Endothelial cell of umbilical vein (primary cell): ENCODE data around the gene P2RX3. TPM values are rescaled to one million over a fixed set of nuclear protein-coding genes. Genes with fewer than 3 reads are reported as not detected.

Experiments used
- BruUV-seq: library from RNA; stranded (reverse); fragments of 400-500 nt; replicated peaks from 2 replicates; lab custom pipeline; 2021; lab: Mats Ljungman, UMichigan
- CTCF ChIA-PET: fragments of 300-600, 350-600 bp; sonication (Branson Sonifier 250); formaldehyde crosslinking; loops from one replicate; lab custom pipeline; 2021; ENCODE audit warnings: antibody characterized with exemption, inconsistent platforms; lab: Charles Lee
- POLR2A ChIA-PET: fragments of 300-600, 350-600 bp; sonication (Branson Sonifier 250); formaldehyde crosslinking; loops from one replicate; lab custom pipeline; 2021; ENCODE audit warnings: antibody characterized with exemption, inconsistent platforms; lab: Charles Lee
- DNase-seq: peaks from one replicate; pipeline ENCODE4 v3.0.0-alpha.2; 2011; ENCODE audit warnings: low read depth, low spot score
- FAIRE-seq: peaks from 2 replicates; lab custom pipeline; 2011; peaks lifted over from hg19 to GRCh38; lab: Jason Lieb, UNC
- H2AFZ ChIP-seq: 2 replicates; pipeline ENCODE4 v1.6.0; 2012; ENCODE audit warnings: low read depth, low read length, control low read depth, inconsistent platforms
- H3K27ac ChIP-seq: 2 replicates; pipeline ENCODE4 v1.5.1; 2011; ENCODE audit warnings: low read depth, mild to moderate bottlenecking, control low read depth, low read length, moderate library complexity; ENCODE audit not compliant: insufficient read depth
- H3K27me3 ChIP-seq, 2 experiments: 2 replicates each; pipeline versions ENCODE4 v1.6.0 to v1.6.1; 2011; ENCODE audit warnings: low read length in 2 of 2, mixed read lengths in 1 of 2; ENCODE audit not compliant: control insufficient read depth in 2 of 2, insufficient read depth in 2 of 2
- H3K36me3 ChIP-seq, 2 experiments: 2 replicates in 1 of 2; 3 replicates in 1 of 2; pipeline ENCODE4 v1.5.1; 2011; ENCODE audit warnings: low read length in 2 of 2, mild to moderate bottlenecking in 1 of 2, moderate library complexity in 1 of 2; ENCODE audit not compliant: control insufficient read depth in 2 of 2, insufficient read depth in 2 of 2; ENCODE audit errors: extremely low read depth in 1 of 2
- H3K4me1 ChIP-seq: 3 replicates; pipeline ENCODE4 v1.5.1; 2011; ENCODE audit warnings: mild to moderate bottlenecking, low read length; ENCODE audit not compliant: control insufficient read depth, insufficient read depth; ENCODE audit errors: extremely low read depth
- H3K4me2 ChIP-seq: 2 replicates; pipeline ENCODE4 v1.6.1; 2011; ENCODE audit warnings: low read length, control low read depth, mixed read lengths; ENCODE audit not compliant: insufficient read depth
- H3K4me3 ChIP-seq, 3 experiments: fragments of 200-600 bp in 1 of 3; sonication (generic), shearing (Covaris generic) in 1 of 3; replicated peaks in 1 of 3; 2 replicates each; pipeline ENCODE4 v1.5.1; 2011 to 2016; ENCODE audit warnings: control low read depth in 3 of 3, low read length in 3 of 3, mild to moderate bottlenecking in 2 of 3, inconsistent platforms in 1 of 3, low read depth in 1 of 3, moderate library complexity in 1 of 3; ENCODE audit not compliant: insufficient read depth in 1 of 3
- H3K79me2 ChIP-seq: 2 replicates; pipeline ENCODE4 v1.6.0; 2012; ENCODE audit warnings: low read length, inconsistent platforms; ENCODE audit not compliant: control insufficient read depth, insufficient read depth
- H3K9ac ChIP-seq: replicated peaks from 2 replicates; pipeline ENCODE3; 2011; ENCODE audit warnings: low read length, control low read depth; ENCODE audit not compliant: insufficient read depth; ENCODE audit errors: extremely low read depth
- H3K9me1 ChIP-seq: replicated peaks from 3 replicates; pipeline ENCODE4 v1.6.0; 2011; ENCODE audit warnings: mild to moderate bottlenecking, low read length; ENCODE audit not compliant: control insufficient read depth, insufficient read depth; ENCODE audit errors: extremely low read depth
- H3K9me3 ChIP-seq: replicated peaks from 2 replicates; pipeline ENCODE4 v1.5.1; 2012; ENCODE audit warnings: low read length, inconsistent platforms; ENCODE audit not compliant: control insufficient read depth, insufficient read depth
- H4K20me1 ChIP-seq: replicated peaks from 2 replicates; pipeline ENCODE3; 2011; ENCODE audit warnings: mild to moderate bottlenecking, low read length; ENCODE audit not compliant: control insufficient read depth, insufficient read depth; ENCODE audit errors: extremely low read depth
- EZH2 ChIP-seq: IDR thresholded peaks from 2 replicates; pipeline ENCODE4 v1.6.1; 2012; ENCODE audit warnings: borderline replicate concordance, low read depth, mild to moderate bottlenecking, moderate library complexity, low read length, inconsistent platforms; ENCODE audit not compliant: severe bottlenecking
- FOS ChIP-seq: IDR thresholded peaks from 2 replicates; pipeline ENCODE4 v1.6.1; 2011; ENCODE audit warnings: mild to moderate bottlenecking, low read length, moderate library complexity, borderline replicate concordance; ENCODE audit not compliant: insufficient read depth
- GATA2 ChIP-seq: IDR thresholded peaks from 2 replicates; pipeline ENCODE4 v1.7.0; 2011; ENCODE audit warnings: low read depth, mild to moderate bottlenecking, moderate library complexity, mixed read lengths, low read length; ENCODE audit not compliant: insufficient read length, insufficient read depth
- JUN ChIP-seq: IDR thresholded peaks from 2 replicates; pipeline ENCODE4 v1.6.1; 2011; ENCODE audit warnings: borderline replicate concordance, low read depth; ENCODE audit not compliant: insufficient read length, insufficient read depth
- MYC ChIP-seq: IDR thresholded peaks from one replicate; pipeline ENCODE4 v1.6.1; 2011; ENCODE audit warnings: mild to moderate bottlenecking, low read depth, low read length
- POLR2A ChIP-seq: IDR thresholded peaks from 2 replicates; pipeline ENCODE4 v1.6.1; 2012; ENCODE audit warnings: low read depth, mild to moderate bottlenecking, control low read depth, low read length
- POLR2AphosphoS5 ChIP-seq: IDR thresholded peaks from 2 replicates; pipeline ENCODE4 v1.6.1; 2012; ENCODE audit warnings: low read depth, mild to moderate bottlenecking, control low read depth, low read length, moderate library complexity; ENCODE audit not compliant: insufficient read depth
- dilution Hi-C: fragments of 300-500 bp; cut with MboI; formaldehyde crosslinking; loops from one replicate; pipeline ENCODE4 v1.15.0; 2019; ENCODE audit warnings: low sequenced_read_pairs; ENCODE audit not compliant: extremely low pct_ligation_motif_present
- intact Hi-C: fragments of 100-400 bp; cut with micrococcal nuclease; formaldehyde crosslinking; loops from one replicate; pipeline ENCODE4 v1.10.0; 2022
- polyA plus RNA-seq, 4 experiments: library from polyadenylated mRNA; depleted of rRNA in 3 of 4; stranded (reverse) in 3 of 4; unstranded in 1 of 4; fragments of >200 nt; gene quantifications; 2 replicates each; pipeline versions ENCODE4 v1.2.1 to v1.2.3, GENCODE V29; 2011 to 2012; ENCODE audit warnings: missing spikeins in 1 of 4
- total RNA-seq: library from RNA; stranded (reverse); gene quantifications from 2 replicates; pipeline ENCODE4 v1.2.3, GENCODE V29; 2021
- TF ChIP-seq, protein P1 (sequence below), 2 donors: IDR thresholded peaks; 1 replicate in 1 of 2; 2 replicates in 1 of 2; pipeline ENCODE4 v1.5.1; 2011; ENCODE audit warnings: low read length in 2 of 2, mild to moderate bottlenecking in 2 of 2, moderate library complexity in 2 of 2, control low read depth in 1 of 2, inconsistent platforms in 1 of 2, low read depth in 1 of 2; ENCODE audit not compliant: insufficient read depth in 1 of 2; ENCODE audit errors: extremely low read depth in 1 of 2
- TF ChIP-seq, protein P2 (sequence below): IDR thresholded peaks from 2 replicates; pipeline ENCODE4 v1.6.1; 2011; ENCODE audit not compliant: insufficient read depth, insufficient read length

Gene P2RX3
- total and polyA plus RNA-seq, 2 donors (not counting 3 experiments of a cell fraction or from before 2014, with no cell fraction given) = not detected

DNA sequence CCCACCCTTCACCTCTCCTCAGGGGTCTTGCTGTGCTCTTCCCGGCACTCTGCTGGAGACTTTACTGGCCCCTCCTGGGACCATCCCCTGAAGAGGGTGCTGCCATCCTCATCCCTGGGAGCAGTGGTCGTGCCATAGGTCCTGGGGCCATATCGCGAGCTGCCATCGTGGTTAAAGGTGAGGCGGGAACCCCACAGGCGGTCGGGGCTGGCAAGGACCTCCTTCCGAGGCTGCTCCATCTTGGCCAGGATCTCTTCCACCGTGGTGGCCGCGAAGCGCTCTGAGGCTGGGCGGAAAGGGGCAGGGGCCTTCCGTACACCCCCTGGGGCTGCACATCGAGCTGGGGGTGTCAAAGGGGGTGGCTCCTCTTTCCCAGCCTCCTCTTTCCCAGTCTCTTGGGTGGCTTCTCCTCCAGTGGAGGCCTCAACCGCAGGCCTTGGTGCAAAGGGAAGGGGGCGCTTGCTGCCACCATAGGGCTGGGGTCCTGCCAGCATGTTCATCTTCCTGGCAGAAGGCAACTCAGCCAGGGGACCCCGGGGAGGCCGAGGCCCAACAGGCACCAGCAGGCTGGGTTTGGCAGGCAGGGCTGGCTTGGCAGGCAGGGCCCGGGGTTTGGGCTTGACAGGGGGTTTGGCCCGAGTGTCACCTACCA, 18.0 kb upstream of the P2RX3 start:
- dilution Hi-C loops = no loop called here
- ChIA-PET CTCF (interaction anchor here (1.3 kb wide), 1 partner anchor 13 kb away, joined by 4 read pairs; no protein-coding TSS in a partner anchor), POLR2A (interaction anchor here (0.5 to 1.1 kb wide), 2 partner anchors 9 to 104 kb away, joined by 3 to 5 read pairs; no protein-coding TSS in a partner anchor)
- Histone ChIP-seq H3K9me3 (no peaks in the 10 kb centered on the region), H3K9me1 (no peaks in the 10 kb centered on the region), H2AFZ (no peak overlapping the region), H3K36me3 (peaks cover 5 to 30% of the 10 kb centered on the region in 2 experiments), H3K4me3 (no peak overlapping the region), H4K20me1 (no peaks in the 10 kb centered on the region), H3K79me2 (peaks cover 17% of the 10 kb centered on the region), H3K27me3 (no peaks in the 10 kb centered on the region), H3K27ac (no peak overlapping the region), H3K4me1 (peaks cover 26% of the 10 kb centered on the region), H3K4me2 (no peak overlapping the region), H3K9ac (no peak overlapping the region)
- intact Hi-C loops = no loop called here
- DNase-seq (no peak), FAIRE-seq (no peak)
- TF ChIP-seq POLR2A (no peak), FOS (no peak), GATA2 (no peak), JUN (no peak), MYC (no peak), EZH2 (no peak), POLR2AphosphoS5 (no peak)
- TF ChIP-seq, protein P1, sequence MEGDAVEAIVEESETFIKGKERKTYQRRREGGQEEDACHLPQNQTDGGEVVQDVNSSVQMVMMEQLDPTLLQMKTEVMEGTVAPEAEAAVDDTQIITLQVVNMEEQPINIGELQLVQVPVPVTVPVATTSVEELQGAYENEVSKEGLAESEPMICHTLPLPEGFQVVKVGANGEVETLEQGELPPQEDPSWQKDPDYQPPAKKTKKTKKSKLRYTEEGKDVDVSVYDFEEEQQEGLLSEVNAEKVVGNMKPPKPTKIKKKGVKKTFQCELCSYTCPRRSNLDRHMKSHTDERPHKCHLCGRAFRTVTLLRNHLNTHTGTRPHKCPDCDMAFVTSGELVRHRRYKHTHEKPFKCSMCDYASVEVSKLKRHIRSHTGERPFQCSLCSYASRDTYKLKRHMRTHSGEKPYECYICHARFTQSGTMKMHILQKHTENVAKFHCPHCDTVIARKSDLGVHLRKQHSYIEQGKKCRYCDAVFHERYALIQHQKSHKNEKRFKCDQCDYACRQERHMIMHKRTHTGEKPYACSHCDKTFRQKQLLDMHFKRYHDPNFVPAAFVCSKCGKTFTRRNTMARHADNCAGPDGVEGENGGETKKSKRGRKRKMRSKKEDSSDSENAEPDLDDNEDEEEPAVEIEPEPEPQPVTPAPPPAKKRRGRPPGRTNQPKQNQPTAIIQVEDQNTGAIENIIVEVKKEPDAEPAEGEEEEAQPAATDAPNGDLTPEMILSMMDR (IDR thresholded peaks at IDR 0.05; ENCODE audit: extremely low read depth in 1 of 2, insufficient read depth in 1 of 2, low read depth in 1 of 2, low read length in 2 of 2) = no peak
- TF ChIP-seq, protein P2, sequence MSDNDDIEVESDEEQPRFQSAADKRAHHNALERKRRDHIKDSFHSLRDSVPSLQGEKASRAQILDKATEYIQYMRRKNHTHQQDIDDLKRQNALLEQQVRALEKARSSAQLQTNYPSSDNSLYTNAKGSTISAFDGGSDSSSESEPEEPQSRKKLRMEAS = no peak
- BruUV-seq = TSS peak; percentile 62
